Posterior vena cava (tissue), 2 donors: ENCODE results near the gene HOXD10. TPM values are rescaled to one million over a fixed set of nuclear protein-coding genes. Genes with fewer than 3 reads are reported as not detected.

Source experiments
- DNase-seq: peaks from one replicate; pipeline ENCODE4 v3.0.0-alpha.2; 2020; ENCODE audit warnings: low spot score
- intact Hi-C, 2 donors: fragments of 100-400 bp; cut with DNase I; formaldehyde crosslinking; loops; one replicate each; pipeline versions ENCODE4 v1.14.1 to v1.14.2; 2022 to 2023
- total RNA-seq, 2 donors: library from RNA; stranded (reverse); fragmentation: NEBNext Ultra II Directional; extraction: Animal tissue kit (Norgen Biotek cat#: 25700); gene quantifications; one replicate each; pipeline ENCODE4 v1.2.1, GENCODE V29; 2021
- donor health status: DM: yes; HTN: yes; CAD: no.
- donor health status: DM: yes; HTN: yes; CAD: no.

HOXD10 gene
- total RNA-seq, 2 donors from 2014 or later, result 1.6 to 10.1 TPM

- intact Hi-C loops, result no loop called here
- no peak for DNase-seq
Observed at GRCh38 chr2:176151442-176152287, 35.1 kb downstream of the HOXD10 start, which contains the start of gene HOXD4. Gene HOXD4, plus strand, starts transcription at chr2:176151550. Its CDS starts 84 bp downstream, at chr2:176151634.

DNA sequence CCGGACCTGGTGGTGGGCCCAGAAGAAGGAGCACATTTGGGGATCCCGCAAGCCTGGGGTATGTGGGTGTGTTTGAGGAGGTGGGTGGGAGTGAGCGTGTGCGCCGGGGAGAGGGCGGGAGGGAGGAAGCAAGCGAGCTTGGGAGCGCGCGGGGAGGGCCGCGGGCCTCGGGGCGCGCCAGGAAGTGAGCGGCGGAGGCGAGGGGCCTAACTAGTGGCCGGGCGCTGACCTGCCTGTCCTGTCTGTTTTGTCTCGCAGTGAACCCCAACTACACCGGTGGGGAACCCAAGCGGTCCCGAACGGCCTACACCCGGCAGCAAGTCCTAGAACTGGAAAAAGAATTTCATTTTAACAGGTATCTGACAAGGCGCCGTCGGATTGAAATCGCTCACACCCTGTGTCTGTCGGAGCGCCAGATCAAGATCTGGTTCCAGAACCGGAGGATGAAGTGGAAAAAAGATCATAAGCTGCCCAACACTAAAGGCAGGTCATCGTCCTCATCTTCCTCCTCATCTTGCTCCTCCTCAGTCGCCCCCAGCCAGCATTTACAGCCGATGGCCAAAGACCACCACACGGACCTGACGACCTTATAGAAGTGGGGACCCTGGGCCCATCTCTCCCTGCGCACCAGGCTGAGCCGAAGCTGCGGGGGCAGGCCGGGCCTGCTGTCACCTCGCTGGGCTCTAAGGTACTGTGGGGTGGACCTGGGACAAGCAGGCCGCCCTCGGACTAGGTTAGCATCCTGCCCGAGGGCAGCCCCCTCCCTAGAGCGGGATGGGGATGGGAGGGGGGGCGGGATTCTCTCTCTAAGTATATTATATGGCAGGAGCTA lies 36.0 kb downstream of the HOXD10 start:
- no peak for DNase-seq
- intact Hi-C loops, result no loop called here

GRCh38 chr2:176154576-176155252 lies 38.1 kb downstream of the HOXD10 start:
- intact Hi-C loops, result no loop called here

GRCh38 chr2:176155356-176156044 lies 38.9 kb downstream of the HOXD10 start:
- intact Hi-C loops, result no loop called here
- no peak for DNase-seq

More at GRCh38 chr2:176154576-176155252, 38.1 kb downstream of the HOXD10 start:
- DNase-seq, result no peak

GRCh38 chr2:176156301-176156806 lies 39.8 kb downstream of the HOXD10 start:
- DNase-seq, result no peak
- intact Hi-C loops, result no loop called here

DNA sequence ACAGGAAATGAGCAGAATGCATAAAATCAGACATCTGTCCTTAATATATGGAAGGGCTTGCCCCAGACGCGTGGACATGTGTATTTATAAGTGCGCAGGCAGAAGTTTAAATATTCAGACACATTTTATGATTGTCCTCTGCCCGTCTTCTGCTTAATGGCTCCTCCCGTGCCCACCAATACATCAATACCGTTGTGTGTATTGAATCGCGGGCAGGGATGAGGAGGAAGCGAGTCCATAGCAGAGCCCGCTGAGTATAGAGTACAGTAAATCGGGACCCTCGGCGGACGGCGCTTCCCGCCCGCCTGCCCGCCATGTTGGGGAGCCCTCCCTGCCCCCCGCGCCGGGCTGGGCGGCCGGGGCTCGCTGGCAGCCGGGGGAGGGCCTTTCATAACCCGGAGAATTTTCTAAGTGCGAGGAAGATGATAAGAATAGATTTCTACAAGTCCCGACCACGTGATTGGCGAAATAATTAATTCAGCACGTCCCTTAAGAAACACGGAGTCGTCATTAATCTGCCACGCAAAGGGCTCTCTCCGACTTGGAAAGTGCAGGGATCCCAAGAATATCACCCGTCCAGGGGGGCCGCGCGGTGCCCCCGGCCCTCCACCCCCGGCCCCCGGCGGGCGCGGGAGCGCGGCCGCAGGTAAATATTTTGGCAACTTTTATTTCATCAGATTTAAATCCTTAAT lies 40.4 kb downstream of the HOXD10 start, which contains the start of gene HOXD3:
Gene HOXD3, plus strand, starts transcription at position 501 of the 692 bp plus-strand sequence. CDS start 11,808 bp downstream, outside the sequence.
- DNase-seq, result no peak
- intact Hi-C loops, result no loop called here

DNA sequence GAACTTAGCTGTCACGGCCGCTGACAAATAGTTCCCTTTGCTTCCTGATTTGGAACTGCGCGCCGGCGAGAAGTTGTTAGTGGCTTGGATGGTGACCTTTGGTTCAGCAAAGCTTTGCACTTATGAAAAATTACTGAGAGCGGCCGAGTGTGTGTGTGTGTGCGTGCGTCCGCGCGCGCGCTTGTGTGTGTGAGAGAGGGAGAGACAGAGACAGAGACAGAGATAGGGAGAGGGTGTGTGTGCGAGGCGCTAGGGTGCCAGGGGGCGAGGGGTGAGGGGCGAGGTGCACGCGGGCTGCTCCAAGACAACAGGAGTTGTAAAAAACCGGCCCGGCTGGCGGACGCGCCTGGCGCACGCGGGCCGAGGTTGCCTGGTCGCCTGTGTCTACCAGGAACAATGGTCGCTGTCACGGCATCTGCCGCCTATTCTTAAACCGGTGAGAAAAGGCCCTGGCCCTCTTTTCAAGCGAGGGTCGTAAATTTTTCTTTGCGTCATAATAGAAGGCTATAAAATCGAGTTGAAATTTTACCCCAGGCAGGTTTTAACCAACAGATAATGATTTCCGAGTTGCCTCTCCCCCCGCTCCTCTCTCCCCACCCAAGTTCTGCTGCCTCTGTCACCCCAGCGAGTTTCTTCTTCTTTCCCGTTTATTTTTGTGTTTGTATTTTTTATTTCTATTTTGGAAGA lies 41.1 kb downstream of the HOXD10 start:
- DNase-seq, result no peak
- intact Hi-C loops, result no loop called here

DNA sequence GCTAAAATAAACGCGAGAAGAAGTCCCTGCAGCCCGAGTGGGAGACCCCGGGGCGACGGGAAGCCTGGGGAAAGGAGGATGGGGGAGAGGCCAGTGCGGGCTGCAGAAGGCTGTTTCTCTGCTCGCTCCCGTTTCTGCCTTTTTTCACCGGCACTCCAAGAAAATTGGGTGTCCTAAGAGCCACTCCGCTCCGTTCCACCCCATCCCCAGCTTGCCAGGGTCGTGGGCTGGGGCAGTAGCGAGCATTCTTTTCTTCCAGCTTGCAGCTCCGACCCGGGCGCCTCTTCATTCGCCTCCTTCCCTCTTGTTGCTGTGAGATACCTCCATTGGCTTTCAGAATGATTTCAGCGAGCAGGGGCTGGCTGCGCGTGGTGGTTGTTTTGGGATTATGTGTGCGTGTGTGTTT lies 41.6 kb downstream of the HOXD10 start:
- intact Hi-C loops, result no loop called here
- DNase-seq, result no peak

GRCh38 chr2:176158855-176159662 lies 42.5 kb downstream of the HOXD10 start:
- DNase-seq, result no peak
- intact Hi-C loops, result no loop called here

GRCh38 chr2:176159663-176160250 lies 43.2 kb downstream of the HOXD10 start:
- no peak for DNase-seq
- intact Hi-C loops, result no loop called here

- intact Hi-C loops, result no loop called here
- DNase-seq, result no peak
Observed at GRCh38 chr2:176160251-176160985, 43.8 kb downstream of the HOXD10 start.

DNA sequence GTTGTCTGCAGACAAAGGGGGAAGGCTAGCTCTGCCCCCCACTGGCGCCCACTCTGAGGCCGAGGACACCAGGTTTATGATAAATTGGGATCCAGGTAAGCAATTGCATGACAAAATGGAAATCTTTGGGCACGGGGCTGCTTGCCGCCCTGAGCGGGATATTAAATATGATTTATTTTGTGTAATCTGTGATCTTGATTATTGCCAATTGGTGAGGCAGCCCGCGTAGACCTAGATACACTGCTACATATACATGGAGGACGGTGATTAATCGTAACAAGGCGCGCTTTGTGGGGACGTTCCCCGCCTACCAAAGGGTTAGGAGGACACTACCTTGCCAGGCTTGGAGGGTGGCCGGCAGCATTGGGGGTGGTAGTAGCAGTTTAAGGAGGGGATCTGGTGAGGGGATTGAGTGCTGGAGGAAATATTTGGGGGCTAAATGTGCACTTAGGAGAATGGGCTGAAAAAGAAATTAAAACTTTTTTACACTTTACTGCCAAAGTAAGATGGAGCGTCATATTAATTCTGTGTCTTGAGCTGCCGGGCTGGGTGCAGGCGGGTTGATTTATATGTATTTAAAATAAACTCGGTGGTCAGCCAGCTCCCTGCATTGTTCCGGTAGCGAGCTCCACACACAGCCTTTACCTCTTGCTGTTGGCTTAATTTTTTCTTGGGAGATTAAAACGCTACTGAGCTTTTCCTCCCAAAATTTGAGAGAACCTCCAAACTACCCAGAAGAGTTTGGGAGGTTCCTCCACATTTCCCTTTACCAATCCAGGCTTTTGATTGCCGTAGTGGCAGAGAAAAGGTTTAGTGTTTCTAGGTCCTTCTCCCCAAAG lies 44.6 kb downstream of the HOXD10 start:
- intact Hi-C loops, result no loop called here
- DNase-seq, result no peak

- intact Hi-C loops, result no loop called here
- DNase-seq, result no peak
Observed at GRCh38 chr2:176161825-176162626, 45.4 kb downstream of the HOXD10 start.
